ENCODE results near the gene PSMD13. TPM values are rescaled to one million over a fixed set of nuclear protein-coding genes. Genes with fewer than 3 reads are reported as not detected.

Gene PSMD13
- total RNA-seq, 1 experiment from 2014 or later, result 141 TPM

GRCh38 chr11:215581-216037, 21.2 kb upstream of the PSMD13 start:
- Histone ChIP-seq H3K56ac (ENCODE audit: insufficient read length, low read depth, low read length) (no peak overlapping the region), H2AK5ac (ENCODE audit: insufficient read length, low read length) (no peak overlapping the region), H4K20me1 (ENCODE audit: control insufficient read depth, insufficient read depth, insufficient read length) (no peaks in the 10 kb centered on the region), H2BK15ac (ENCODE audit: low read depth, low read length) (no peak overlapping the region), H3K79me1 (ENCODE audit: insufficient read depth, low read depth, low read length, poor library complexity, severe bottlenecking) (no peaks in the 10 kb centered on the region), H3K23ac (ENCODE audit: insufficient read length, low read depth, low read length) (no peak overlapping the region), H3K4ac (ENCODE audit: low read depth, low read length) (no peak overlapping the region), H3K14ac (ENCODE audit: insufficient read depth, low read length) (no peak overlapping the region), H3K27ac (ENCODE audit: insufficient read length, low read depth, low read length) (no peak overlapping the region), H3K9ac (ENCODE audit: extremely low read depth, insufficient read length, low read length) (no peak overlapping the region), H3K4me1 (ENCODE audit: insufficient read depth, low read length) (no peaks in the 10 kb centered on the region), H3K4me2 (ENCODE audit: insufficient read depth, insufficient read length, low read length) (no peak overlapping the region), H3K18ac (ENCODE audit: insufficient read length, low read depth, low read length) (no peak overlapping the region), H2BK120ac (ENCODE audit: low read depth, low read length, poor library complexity, severe bottlenecking) (no peak overlapping the region), H3K27me3 (ENCODE audit: insufficient read depth, low read length) (no peaks in the 10 kb centered on the region), H3K9me3 (ENCODE audit: control insufficient read depth, low read depth, low read length) (no peaks in the 10 kb centered on the region), H4K91ac (ENCODE audit: insufficient read length, low read depth, low read length) (no peak overlapping the region), H2AFZ (ENCODE audit: low read length) (no peak overlapping the region), H3T11ph (ENCODE audit: low read length) (no peak overlapping the region), H2BK5ac (ENCODE audit: insufficient read length, low read length) (no peak overlapping the region), H3K23me2 (ENCODE audit: insufficient read length, low read depth, low read length, poor library complexity, severe bottlenecking) (no peaks in the 10 kb centered on the region), H4K8ac (replicated peaks; ENCODE audit: insufficient read length, low read depth, low read length) (no peak overlapping the region), H3K79me2 (ENCODE audit: insufficient read depth, low read length) (no peaks in the 10 kb centered on the region), H4K5ac (ENCODE audit: insufficient read length, low read depth, low read length) (no peak overlapping the region), H2BK20ac (ENCODE audit: low read depth, low read length, poor library complexity, severe bottlenecking) (no peak overlapping the region), H2BK12ac (ENCODE audit: insufficient read length, low read depth, low read length) (no peak overlapping the region)
- Mint-ChIP-seq H3K4me1 (no peaks in the 10 kb centered on the region), H3K27ac (peak overlapping the region in 1 of 3 experiments; percentile 78; a peak in 3 of 7 replicates), H3K27me3 (ENCODE audit: low read depth) (no peaks in the 10 kb centered on the region), H3K9me3 (no peaks in the 10 kb centered on the region), H3K36me3 (ENCODE audit: insufficient read depth in 1 of 3, low read depth in 3 of 3) (peaks cover 22 to 64% (median 55%) of the 10 kb centered on the region in 3 experiments), H3K4me3 (no peak overlapping the region)
- DNase-seq, result peak; percentile 22
- WGBS (ENCODE audit: extremely low coverage, insufficient read length, low lambda C conversion rate), result no CpG with 5 or more reads among the region's 4 CpGs
- no peak for TF ChIP-seq CTCF (conservative IDR thresholded peaks at IDR 0.05)

All from H9 (cell line).